HG02840 (cell line): ENCODE results near the gene ASAH2.
"Not testable (repeated sequence)": the region's sequence is repeated elsewhere in the genome, so short reads cannot be mapped to it uniquely, and the experiment has no call there.

Experiments
- ATAC-seq: cut with Tn5 transposase; IDR thresholded peaks from one replicate; pipeline ENCODE4 v1.9.1; 2021; ENCODE audit warnings: mild to moderate bottlenecking, moderate library complexity, moderate number of reproducible peaks; ENCODE audit not compliant: unreplicated experiment, low FRiP score

The ASAH2 gene

DNA sequence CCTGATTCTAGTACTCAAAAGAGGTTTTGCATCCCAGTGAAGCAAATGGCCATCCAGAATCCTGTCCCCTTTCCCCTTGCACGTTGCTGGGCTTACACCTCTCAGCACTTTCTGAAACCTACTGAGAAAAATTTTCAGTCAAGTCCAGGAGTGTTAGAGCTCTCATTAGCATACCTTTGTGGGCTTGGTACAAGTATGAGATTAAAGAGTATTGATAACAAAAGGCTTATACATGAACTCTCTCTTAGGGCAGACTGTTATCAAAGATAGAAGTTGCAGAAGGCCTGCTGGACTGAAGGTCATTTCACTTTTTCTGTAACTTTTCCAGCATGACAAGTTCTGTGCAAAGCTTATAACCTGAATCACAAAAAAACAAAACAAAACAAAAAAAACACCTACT, at the start of gene ASAH2:
ASAH2 (minus strand) TSS at position 123 of the 400 bp plus-strand sequence. CDS start 2,906 bp downstream, outside the sequence.
- no peak for ATAC-seq

DNA sequence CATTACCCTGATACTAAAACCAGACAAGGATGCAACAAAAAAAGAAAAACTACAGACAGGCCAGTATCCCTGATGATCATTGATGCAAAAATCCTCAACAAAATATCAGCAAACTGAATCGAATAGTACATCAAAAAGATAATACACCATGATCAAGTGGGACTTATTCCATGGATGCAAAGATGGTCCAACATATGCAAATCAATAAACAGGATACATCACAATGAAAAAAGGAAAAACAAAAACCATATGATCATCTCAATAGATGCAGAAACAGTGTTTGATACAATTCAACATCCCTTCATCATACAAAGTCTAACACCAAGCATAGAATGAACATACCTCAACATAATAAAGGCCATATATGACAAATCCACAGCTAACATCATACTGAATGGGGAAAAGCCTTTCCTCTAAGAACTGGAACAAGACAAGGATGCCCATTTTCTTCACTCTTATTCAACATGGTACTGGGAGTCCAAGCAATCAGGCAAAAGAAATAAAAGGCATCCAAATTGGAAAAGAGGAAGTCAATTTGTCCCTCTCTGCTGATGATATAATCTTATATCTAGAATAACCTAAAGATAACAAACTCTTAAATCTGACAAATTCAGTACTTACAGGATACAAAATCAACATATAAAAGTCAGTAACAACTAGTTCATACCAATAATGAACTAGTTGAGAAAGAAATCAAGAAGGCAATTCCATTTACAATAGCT, 48.8 kb upstream of the ASAH2 start:
- ATAC-seq: no peak

DNA sequence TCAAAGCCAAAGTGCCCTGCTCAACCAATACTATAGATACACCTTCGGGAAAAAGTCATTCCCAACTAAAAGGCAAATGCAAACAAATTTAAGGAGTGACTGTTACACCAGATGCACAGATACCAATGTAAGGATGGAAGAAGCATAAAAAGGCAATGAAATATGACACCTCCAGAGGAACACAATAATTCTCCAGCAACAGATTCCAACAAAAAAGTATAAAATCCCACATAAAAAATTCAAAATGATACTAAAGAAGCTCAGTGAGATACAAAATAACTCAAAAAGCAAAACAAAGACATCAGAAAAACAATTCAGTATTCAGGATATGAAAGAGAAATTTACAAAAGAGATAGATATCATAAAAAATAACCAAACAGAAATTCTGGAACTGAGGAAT, 44.1 kb upstream of the ASAH2 start:
- no peak for ATAC-seq

DNA sequence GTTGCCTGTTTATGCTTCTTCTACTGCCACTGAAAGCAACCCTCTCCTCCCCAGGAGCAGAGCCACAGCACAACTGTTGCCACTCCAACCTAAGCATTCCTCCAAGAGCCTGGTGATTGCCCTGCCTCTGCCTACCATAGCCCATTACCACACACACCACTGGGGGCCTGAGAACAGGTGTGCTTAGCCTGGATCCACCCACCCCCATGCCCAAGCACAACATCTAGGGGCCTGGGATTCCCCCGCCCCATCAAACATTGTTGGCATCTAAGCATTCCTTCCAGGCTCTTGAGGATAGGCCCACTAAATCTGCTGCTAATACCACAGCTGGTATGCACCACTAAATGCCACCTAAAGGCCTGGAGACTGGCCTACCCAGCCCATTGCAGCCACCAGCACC, 43.3 kb upstream of the ASAH2 start:
- ATAC-seq: no peak

DNA sequence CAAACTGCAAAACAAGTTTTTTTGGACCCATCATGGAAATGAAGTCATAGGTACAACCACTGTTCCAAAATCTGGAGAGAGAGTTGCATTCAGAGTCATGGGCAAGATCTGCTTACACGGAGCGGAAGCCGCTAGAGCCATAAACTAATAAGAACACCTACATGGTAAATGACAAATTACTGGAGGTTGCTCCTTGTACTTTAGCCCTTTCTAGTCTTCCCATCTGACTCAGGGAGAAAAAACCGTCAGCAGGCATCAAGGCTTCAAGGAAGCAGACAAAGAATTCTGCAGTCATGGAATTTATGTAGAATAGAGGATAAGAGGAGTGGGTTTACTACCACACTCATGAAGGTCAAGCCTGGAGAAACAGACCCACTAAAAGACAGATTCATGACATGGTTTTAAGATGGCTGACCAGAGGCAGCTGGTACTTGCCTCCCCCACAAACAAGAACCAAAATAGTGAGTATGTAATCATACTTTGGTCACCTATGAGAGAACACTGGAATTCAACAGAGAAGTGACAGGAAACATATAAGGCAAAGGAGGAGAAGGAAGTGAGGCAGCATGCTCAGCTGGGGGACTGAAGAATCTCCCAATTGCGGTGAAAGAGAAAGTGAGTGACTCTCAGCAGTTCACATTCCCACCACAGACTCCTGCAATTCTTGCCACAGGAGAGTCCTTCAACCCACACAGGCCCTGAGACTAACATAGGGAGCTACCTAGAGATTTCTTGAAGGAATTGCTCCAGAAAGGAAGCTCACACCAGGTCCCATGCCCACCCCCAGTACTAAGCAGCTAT, 42.4 kb upstream of the ASAH2 start:
- ATAC-seq: no peak

DNA sequence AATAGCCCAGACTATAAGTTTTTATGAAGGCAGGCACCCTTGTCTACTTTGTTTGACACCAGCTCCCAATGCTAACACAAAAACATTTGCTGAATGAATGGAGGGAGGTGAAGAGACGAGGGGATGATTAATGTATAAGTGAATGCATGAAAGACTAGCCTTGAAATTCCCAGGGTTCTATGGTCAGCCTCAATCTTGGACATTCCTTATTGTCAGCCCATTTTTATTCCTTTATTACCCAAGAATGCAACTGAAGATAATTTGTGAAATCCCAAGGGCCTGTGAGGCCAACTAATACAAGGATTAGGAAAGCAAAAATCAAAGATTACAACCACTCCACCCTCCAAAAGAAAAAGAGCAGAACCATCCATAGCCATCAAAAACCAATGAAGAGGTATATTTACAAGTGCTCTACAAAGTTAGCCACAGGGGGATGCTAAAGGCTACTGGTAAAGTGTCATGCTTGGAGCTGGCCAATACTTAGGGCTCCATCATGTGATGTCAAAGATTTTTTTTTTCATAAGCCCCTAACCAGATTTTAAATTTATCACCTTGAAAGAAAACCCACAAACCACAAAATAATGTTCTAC, 40.0 kb upstream of the ASAH2 start:
- ATAC-seq: no peak

DNA sequence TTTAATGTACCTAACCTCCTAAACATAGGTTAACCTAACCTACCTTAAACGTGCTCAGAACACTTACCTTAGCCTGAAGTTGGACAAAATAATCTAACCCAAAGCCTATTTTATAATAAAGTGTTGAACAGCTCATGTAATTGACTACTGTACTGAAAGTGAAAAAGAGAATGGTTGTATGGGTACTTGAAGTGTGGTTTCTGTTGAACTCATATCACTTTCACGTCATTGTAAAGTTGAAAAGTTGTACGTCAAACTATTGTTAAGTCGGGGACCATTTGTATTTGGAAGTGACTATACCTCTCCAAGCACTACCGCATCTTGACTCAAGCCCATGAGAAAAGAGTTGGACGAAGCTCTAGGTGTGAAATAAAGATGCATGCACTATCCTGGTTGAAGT, 37.9 kb upstream of the ASAH2 start:
- no peak for ATAC-seq

DNA sequence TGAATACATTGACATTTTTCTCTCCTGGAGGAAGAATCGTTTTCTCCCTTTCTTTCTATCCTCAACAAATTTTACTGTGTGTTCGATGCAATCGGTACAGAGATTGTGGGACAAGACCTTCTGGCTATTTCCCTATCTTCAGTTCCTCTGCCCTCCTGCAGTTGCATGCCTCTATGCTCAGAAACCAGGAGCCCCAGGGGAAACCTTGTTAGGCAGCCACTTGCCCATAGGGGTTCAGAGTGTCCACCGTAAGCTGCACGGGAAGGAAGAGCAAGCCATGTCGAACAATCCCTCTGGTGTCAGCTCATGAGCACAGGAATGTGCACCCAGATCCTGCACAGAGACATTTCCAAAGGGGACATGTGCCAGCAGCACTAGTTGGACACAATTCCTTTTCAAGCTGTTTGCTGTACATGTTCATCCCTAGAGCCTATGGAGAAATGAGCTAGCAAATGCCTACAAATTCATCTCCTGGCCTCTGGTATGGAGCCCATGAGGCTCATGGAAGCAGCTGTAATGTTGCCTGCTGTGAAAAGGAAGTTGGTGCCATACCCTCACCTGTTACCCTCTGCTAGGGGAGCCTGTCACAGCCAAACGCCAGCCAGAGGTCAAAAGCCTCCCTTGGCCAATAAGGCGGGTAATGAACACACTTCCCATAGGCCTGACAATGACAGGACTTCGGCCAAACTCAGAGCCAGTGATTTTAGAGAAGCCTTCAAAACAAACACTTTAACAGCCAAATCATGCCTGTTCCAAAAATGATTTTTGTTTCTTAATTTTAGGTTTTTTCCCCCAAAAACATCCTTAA, 35.9 kb upstream of the ASAH2 start:
- ATAC-seq: no peak

DNA sequence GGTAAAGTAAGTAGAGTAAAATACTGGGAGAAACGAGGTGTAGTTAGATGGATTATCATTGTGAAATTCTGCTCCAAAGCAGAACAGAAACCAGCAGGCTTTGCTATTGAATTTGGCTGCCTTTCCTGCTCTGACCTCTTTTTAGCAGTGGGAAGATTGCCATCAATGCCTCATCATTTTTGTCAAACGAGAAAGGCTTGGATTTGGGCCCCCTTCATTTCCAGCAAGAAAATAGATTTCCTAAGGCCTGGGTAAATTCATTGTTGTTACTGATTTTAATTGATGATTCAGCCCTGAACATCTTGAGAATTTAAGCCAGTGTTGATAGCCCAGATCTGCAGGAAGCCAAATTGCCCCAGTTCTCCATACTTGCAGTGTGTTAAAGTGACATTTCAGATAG, 35.2 kb upstream of the ASAH2 start:
- no peak for ATAC-seq

DNA sequence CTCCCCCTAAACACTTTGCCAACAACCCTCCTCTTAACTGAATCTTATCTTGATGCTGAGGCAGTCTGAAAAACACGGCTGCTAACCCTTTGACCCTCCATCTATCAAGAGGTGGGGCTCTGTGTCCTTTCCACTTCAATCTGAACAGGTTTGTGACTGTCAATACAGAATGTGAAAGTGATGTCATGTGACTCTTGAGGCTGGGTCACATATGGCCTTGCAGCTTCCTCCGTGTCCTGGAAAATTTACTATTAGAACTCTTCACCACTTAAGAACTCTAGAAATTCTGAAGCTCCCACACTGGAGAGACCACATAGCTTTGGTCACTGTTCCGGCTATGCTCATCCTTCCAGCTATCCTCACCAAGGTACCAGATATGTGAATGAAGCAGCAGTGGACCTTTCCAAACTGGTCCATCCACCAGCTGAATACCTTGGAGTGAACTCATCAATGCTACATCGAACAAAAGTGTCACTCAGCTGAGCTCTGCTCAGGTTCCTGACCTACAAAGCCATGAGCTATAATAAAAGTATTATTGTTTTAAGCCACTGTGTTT, 30.7 kb upstream of the ASAH2 start:
- ATAC-seq: no peak

DNA sequence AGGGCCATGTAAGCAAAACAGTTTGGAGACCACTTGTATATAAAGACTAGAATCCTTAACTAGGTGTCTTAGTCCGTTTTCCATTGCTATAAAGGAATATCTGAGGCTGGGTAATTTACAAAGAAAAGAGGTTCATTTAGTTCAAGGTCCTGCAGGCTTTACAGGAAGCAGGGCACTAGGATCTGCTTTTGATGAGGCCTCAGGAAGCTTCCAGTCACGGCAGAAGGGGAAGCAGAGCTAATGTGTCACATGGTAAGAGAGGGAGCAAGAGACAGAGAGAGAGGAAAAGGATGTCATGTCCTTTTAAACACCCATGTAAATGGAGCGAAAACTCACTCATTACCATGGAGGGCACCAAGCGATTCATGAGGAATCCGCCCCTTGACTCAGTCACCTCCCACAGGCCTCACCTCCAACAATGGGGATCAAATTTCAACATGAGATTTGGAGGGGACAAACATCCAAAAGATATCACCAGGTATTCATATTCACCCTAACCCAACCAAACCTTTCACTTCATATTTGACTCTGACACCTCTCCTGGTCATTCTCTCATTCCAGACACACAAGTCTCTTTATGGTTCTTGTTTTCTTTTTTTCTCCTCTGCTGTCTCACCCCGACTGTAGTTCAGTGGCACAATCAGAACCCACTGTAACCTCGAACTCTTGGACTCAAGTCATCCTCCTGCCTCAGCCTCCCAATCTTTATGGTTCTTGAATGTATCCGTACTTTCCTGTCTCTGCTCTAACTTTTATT, 30.1 kb upstream of the ASAH2 start:
- no peak for ATAC-seq

DNA sequence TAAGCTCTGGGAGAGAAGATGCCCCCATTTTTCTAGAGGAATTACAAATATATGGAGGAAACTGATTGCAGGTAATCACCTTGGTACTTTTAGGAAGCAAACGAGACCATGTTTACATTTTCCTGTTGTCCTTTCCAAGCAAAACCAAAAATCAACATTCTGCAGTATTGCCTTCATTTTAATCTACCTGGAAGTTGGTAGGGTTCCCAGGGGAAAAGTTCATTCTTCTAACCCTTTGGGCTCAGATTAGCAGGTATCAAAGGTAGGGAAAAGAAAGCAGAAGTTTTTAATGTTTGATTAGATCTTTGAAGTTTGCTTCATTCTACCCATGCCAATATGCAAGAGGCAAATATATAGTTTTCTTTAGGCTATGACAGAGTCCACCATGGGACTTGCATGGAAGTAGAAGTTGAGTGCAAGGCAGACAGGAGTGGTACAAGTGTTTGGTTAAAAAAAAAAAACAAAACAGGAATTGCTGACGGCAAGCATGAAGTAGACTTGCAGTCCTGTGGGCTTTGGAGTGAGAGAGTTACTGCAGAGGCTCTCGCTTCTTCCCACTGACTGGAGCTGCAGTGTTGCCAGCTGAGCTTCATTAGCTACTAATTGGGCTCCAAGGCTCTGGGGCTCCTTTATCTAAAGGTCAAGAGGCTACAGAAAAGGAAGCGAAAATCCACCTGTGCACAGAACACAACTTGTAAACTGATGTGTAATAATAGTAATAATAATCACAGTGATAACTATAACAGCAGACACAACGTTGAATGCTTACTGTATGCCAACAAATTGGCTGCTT, 28.9 kb upstream of the ASAH2 start:
- no peak for ATAC-seq

DNA sequence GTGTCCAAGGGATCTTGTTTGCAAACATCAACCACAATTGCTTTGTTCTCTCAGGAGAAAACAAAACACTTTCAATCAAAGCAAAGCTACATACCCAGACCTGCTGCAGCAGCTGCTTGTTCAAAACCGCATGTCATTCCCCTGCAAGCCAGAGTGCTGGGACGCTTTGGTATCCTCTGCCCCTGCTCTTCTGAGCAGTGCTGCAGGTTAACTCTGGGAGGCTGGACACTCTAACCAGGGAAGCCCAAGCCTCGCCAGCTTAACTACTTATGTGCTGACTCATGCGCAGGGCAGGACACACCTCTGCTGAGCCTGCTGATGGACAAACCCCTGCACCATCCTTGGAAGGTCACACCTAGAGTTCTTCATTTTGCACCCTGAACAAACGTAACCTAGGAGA, 28.2 kb upstream of the ASAH2 start:
- no peak for ATAC-seq

DNA sequence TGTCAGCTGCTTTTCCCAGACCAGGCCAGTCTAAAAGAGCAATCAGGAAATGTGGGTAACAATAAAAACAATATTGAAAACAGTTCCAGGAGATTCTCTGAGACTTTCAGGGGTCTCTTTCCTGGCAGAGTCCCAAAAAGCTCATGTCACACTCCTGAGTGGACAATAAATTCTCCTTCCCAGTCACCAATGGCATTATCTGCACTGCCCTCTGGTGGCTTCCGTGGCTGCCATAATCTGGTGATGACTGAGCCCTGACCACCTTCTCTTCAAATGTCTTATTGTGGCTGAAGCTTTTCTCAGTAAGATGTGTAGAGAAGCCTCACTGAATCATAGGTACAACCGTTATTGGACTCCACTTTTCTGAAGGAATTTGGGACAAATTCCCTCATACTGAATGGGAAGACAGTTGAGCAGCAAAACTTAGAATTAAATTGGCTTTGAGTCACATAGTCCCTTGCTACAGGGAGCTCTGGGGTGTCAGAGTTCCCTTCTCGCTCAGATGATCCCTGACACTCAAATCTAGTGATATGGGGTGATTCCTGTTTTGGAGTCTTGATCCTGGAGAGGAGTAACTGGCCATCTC, 24.4 kb upstream of the ASAH2 start:
- ATAC-seq: no peak

DNA sequence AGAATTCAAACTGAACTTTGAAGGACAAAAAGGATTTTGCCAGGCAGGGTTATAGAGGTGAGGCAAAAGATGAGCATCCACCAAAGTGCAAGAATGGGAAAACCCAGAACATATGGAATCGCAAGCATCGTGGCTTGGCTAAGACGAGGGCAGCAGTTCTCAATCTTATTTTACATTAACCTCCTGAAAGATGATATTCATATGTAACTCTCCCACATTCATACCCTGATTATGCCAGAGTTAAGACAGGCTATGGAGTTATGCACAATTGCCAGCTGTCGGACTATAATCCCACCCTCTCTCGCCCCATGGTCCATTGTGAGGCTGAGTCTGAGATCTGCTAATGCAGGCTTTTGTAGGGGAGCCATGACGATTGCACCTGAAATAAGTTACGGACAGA, 21.2 kb upstream of the ASAH2 start:
- ATAC-seq: no peak

DNA sequence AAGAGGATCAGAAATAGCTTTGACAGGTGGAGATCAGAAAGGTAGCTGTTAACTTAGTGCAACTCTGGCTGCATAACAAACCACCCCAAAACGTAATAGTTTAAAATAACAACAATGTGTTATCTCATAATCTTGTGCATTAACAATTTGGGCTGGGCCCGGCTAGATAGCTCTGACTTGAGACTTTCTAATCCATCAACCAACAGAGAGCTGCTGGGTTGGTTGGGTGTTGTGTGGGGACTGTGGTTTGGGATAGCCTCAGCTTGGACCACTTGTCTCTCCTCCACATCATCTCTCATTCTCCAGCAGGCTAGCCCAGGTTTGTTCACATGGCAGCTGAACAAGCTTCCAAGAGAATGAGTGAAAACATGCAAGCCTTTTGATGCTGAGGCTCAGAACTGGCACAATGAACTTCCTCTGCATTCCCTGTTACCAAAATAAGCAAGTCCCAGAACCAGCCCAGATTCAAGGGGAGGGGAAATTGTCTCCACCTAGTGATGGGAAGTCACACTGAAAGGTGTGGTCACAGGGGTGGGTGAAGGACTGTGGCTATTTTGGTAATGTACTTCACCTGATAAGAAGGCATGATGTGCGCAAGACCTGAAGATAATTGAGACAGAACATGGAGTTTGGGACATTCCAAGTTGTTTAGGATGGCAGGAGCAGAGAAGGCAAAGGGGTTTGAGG, 20.4 kb upstream of the ASAH2 start:
- no peak for ATAC-seq

DNA sequence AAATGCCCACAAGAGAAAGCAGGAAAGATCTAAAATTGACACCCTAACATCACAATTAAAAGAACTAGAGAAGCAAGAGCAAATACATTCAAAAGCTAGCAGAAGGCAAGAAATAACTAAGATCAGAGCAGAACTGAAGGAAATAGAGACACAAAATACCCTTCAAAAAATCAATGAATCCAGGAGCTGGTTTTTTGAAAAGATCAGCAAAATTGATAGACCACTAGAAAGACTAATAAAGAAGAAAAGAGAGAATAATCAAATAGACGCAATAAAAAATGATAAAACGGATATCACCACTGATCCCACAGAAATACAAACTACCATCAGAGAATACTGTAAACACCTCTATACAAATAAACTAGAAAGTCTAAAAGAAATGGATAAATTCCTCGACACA, 16.6 kb upstream of the ASAH2 start:
- ATAC-seq: not testable (repeated sequence)

DNA sequence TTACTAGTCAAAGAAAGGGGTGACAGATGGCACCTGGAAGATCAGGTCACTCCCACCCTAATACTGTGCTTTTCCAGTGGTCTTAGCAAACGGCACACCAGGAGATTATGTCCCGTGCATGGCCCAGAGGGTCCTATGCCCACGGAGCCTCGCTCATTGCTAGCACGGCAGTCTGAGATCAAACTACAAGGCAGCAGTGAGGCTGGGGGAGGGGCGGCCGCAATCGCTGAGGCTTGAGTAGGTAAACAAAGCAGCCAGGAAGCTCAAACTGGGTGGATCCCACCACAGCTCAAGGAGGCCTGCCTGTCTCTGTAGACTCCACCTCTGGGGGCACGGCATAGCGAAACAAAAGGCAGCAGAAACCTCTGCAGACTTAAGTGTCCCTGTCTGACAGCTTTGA, 11.3 kb upstream of the ASAH2 start:
- ATAC-seq: not testable (repeated sequence)
